Epithelial cell of umbilical artery (primary cell): ENCODE data around the gene CHCHD3. TPM values are rescaled to one million over a fixed set of nuclear protein-coding genes. Genes with fewer than 3 reads are reported as not detected.

ENCODE experiments used
- total RNA-seq: library from RNA; depleted of rRNA; stranded (reverse); fragments of >200 nt; gene quantifications from 2 replicates; pipeline ENCODE4 v1.2.3, GENCODE V29; 2014

The CHCHD3 gene
- total RNA-seq, result 92.7 and 97.4 TPM in 2 replicates

GRCh38 chr7:133081599-133082389 lies at the start of gene CHCHD3:
Gene CHCHD3, minus strand, starts transcription at chr7:133082090. Its CDS starts 153 bp downstream, at chr7:133081937.

Other genes starting within 250 kb of the CHCHD3 start
- gene EXOC4, start 171.0 kb upstream of the CHCHD3 start, total RNA-seq, result 74.2 and 80.2 TPM in 2 replicates